ENCODE results near the gene REPIN1.

- no peak for TF ChIP-seq CTCF (IDR thresholded peaks at IDR 0.05)
- no peak for TF ChIP-seq EZH2 (IDR thresholded peaks at IDR 0.05; ENCODE audit: borderline replicate concordance, insufficient read depth, low read depth, low read length, poor library complexity, severe bottlenecking)
Observed at GRCh38 chr7:150410680-150411346, 42.2 kb downstream of the REPIN1 start.
